ENCODE measurements around the gene LMNA. TPM values are rescaled to one million over a fixed set of nuclear protein-coding genes. Genes with fewer than 3 reads are reported as not detected.
A peak's percentile ranks its signal among the peaks of the same experiment; 100 is the strongest.

Gene LMNA
- total RNA-seq, 1 experiment from 2014 or later: 68.8 TPM

DNA sequence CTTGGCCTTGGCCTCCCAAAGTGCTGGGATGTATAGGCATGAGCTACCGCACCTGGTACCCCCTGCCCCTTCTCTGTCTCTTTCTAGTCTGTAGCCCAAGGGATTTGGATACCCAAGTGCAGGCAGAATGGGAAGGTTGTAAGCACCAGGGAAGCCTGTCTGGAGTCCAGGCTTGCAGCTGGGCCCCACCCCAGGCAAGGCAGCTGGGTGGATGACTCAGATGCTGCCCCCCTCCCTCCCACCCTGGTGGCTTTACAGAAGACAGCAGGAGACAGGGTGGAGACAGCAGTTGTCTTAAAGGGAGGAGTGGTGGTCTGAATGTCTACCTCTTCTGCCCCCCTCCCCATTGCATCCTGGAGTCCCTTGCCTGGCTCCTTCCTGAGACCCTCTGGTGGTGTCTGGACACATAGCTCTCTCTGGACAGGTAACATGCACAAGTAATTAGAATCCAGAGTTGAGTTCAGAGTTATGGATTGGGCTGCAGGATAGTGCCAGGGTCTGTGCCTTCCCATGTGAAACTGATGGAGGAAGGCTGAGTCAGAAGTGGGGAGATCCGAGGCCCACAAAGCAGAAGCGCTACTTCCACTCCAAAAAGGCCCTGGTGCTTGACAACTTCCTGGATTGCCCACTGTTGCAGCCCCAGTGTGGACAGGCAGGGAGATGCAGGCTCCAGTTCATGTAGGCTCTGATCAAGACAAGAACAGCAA is 5.1 kb downstream of the LMNA start:
- Mint-ChIP-seq H3K27ac (0 out of 2 replicates have a peak overlapping the region, but pooled peaks have one; percentile 29), H3K27me3 (ENCODE audit: low read depth) (peaks cover 8% of the 10 kb centered on the region), H3K4me3 (no peak overlapping the region), H3K9me3 (no peaks in the 10 kb centered on the region), H3K4me1 (peaks cover 61% of the 10 kb centered on the region), H3K36me3 (no peaks in the 10 kb centered on the region)
- DNase-seq (ENCODE audit: low spot score): no peak
- POLR2A ChIA-PET: no interaction called here
- ATAC-seq: no peak
- CTCF ChIA-PET: interaction anchor here (1.0 to 28.0 kb wide), 3 partner anchors 10 to 54 kb away, joined by 3 to 1176 read pairs (median 29); partner anchors contain the start of gene MEX3A
- no peak for TF ChIP-seq ZNF121 (CRISPR knock-in tag; IDR thresholded peaks at IDR 0.05)
- TF ChIP-seq NR2C2 (CRISPR knock-in tag; IDR thresholded peaks at IDR 0.05): no peak
- TF ChIP-seq, protein P1, sequence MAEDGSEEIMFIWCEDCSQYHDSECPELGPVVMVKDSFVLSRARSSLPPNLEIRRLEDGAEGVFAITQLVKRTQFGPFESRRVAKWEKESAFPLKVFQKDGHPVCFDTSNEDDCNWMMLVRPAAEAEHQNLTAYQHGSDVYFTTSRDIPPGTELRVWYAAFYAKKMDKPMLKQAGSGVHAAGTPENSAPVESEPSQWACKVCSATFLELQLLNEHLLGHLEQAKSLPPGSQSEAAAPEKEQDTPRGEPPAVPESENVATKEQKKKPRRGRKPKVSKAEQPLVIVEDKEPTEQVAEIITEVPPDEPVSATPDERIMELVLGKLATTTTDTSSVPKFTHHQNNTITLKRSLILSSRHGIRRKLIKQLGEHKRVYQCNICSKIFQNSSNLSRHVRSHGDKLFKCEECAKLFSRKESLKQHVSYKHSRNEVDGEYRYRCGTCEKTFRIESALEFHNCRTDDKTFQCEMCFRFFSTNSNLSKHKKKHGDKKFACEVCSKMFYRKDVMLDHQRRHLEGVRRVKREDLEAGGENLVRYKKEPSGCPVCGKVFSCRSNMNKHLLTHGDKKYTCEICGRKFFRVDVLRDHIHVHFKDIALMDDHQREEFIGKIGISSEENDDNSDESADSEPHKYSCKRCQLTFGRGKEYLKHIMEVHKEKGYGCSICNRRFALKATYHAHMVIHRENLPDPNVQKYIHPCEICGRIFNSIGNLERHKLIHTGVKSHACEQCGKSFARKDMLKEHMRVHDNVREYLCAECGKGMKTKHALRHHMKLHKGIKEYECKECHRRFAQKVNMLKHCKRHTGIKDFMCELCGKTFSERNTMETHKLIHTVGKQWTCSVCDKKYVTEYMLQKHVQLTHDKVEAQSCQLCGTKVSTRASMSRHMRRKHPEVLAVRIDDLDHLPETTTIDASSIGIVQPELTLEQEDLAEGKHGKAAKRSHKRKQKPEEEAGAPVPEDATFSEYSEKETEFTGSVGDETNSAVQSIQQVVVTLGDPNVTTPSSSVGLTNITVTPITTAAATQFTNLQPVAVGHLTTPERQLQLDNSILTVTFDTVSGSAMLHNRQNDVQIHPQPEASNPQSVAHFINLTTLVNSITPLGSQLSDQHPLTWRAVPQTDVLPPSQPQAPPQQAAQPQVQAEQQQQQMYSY (CRISPR knock-in tag; IDR thresholded peaks at IDR 0.05): no peak
- TF ChIP-seq, protein P2, sequence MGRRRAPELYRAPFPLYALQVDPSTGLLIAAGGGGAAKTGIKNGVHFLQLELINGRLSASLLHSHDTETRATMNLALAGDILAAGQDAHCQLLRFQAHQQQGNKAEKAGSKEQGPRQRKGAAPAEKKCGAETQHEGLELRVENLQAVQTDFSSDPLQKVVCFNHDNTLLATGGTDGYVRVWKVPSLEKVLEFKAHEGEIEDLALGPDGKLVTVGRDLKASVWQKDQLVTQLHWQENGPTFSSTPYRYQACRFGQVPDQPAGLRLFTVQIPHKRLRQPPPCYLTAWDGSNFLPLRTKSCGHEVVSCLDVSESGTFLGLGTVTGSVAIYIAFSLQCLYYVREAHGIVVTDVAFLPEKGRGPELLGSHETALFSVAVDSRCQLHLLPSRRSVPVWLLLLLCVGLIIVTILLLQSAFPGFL (CRISPR knock-in tag; IDR thresholded peaks at IDR 0.05; ENCODE audit: borderline replicate concordance): no peak
- no peak for TF ChIP-seq HMGA2 (CRISPR knock-in tag; IDR thresholded peaks at IDR 0.05)
- TF ChIP-seq SOX15 (CRISPR knock-in tag; IDR thresholded peaks at IDR 0.05): no peak
- TF ChIP-seq, protein P3, sequence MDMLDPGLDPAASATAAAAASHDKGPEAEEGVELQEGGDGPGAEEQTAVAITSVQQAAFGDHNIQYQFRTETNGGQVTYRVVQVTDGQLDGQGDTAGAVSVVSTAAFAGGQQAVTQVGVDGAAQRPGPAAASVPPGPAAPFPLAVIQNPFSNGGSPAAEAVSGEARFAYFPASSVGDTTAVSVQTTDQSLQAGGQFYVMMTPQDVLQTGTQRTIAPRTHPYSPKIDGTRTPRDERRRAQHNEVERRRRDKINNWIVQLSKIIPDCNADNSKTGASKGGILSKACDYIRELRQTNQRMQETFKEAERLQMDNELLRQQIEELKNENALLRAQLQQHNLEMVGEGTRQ (CRISPR knock-in tag; IDR thresholded peaks at IDR 0.05): no peak
- TF ChIP-seq, protein P4, sequence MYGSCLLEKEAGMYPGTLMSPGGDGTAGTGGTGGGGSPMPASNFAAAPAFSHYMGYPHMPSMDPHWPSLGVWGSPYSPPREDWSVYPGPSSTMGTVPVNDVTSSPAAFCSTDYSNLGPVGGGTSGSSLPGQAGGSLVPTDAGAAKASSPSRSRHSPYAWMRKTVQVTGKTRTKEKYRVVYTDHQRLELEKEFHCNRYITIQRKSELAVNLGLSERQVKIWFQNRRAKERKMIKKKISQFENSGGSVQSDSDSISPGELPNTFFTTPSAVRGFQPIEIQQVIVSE (CRISPR knock-in tag; IDR thresholded peaks at IDR 0.05; ENCODE audit: borderline replicate concordance): no peak
- TF ChIP-seq, protein P5, sequence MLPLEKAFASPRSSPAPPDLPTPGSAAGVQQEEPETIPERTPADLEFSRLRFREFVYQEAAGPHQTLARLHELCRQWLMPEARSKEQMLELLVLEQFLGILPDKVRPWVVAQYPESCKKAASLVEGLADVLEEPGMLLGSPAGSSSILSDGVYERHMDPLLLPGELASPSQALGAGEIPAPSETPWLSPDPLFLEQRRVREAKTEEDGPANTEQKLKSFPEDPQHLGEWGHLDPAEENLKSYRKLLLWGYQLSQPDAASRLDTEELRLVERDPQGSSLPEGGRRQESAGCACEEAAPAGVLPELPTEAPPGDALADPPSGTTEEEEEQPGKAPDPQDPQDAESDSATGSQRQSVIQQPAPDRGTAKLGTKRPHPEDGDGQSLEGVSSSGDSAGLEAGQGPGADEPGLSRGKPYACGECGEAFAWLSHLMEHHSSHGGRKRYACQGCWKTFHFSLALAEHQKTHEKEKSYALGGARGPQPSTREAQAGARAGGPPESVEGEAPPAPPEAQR (CRISPR knock-in tag; IDR thresholded peaks at IDR 0.05): no peak
- TF ChIP-seq, protein P6, sequence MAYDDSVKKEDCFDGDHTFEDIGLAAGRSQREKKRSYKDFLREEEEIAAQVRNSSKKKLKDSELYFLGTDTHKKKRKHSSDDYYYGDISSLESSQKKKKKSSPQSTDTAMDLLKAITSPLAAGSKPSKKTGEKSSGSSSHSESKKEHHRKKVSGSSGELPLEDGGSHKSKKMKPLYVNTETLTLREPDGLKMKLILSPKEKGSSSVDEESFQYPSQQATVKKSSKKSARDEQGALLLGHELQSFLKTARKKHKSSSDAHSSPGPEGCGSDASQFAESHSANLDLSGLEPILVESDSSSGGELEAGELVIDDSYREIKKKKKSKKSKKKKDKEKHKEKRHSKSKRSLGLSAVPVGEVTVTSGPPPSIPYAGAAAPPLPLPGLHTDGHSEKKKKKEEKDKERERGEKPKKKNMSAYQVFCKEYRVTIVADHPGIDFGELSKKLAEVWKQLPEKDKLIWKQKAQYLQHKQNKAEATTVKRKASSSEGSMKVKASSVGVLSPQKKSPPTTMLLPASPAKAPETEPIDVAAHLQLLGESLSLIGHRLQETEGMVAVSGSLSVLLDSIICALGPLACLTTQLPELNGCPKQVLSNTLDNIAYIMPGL (CRISPR knock-in tag; IDR thresholded peaks at IDR 0.05): no peak
- no peak for TF ChIP-seq PRRX2 (CRISPR knock-in tag; IDR thresholded peaks at IDR 0.05)
- no peak for TF ChIP-seq FOXP1 (CRISPR knock-in tag; IDR thresholded peaks at IDR 0.05; ENCODE audit: borderline replicate concordance)
- TF ChIP-seq NFYB (CRISPR knock-in tag; conservative IDR thresholded peaks at IDR 0.05; ENCODE audit: low read depth): no peak
- TF ChIP-seq, protein P7, sequence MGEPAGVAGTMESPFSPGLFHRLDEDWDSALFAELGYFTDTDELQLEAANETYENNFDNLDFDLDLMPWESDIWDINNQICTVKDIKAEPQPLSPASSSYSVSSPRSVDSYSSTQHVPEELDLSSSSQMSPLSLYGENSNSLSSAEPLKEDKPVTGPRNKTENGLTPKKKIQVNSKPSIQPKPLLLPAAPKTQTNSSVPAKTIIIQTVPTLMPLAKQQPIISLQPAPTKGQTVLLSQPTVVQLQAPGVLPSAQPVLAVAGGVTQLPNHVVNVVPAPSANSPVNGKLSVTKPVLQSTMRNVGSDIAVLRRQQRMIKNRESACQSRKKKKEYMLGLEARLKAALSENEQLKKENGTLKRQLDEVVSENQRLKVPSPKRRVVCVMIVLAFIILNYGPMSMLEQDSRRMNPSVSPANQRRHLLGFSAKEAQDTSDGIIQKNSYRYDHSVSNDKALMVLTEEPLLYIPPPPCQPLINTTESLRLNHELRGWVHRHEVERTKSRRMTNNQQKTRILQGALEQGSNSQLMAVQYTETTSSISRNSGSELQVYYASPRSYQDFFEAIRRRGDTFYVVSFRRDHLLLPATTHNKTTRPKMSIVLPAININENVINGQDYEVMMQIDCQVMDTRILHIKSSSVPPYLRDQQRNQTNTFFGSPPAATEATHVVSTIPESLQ (CRISPR knock-in tag; IDR thresholded peaks at IDR 0.05): no peak
- TF ChIP-seq, protein P8, sequence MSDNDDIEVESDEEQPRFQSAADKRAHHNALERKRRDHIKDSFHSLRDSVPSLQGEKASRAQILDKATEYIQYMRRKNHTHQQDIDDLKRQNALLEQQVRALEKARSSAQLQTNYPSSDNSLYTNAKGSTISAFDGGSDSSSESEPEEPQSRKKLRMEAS (CRISPR knock-in tag; IDR thresholded peaks at IDR 0.05): no peak
- TF ChIP-seq SP1 (CRISPR knock-in tag; conservative IDR thresholded peaks at IDR 0.05): no peak
